ENCODE results near the gene LXN.

DNA sequence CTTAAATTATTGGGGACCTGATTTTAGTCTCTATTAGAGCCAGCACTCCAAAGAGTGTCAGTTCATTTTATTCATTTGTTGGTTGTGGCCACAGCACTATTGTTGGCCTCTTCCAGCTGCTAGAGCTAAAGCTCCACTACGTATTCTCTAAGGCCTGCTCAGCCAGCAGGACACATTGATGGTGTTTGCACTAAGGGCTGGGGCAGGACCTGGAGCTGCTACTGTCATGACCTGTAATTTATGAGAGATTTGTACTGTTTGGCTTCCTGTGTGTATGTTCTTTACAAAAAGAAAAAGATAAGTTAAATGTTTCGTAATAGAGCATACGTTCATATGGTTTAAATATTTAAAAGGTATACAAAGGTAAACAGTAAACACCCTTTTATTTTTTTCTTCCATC lies 20.0 kb downstream of the LXN start:
- TF ChIP-seq EZH2 (IDR thresholded peaks at IDR 0.05; ENCODE audit: low read length): no peak
- TF ChIP-seq, protein P1, sequence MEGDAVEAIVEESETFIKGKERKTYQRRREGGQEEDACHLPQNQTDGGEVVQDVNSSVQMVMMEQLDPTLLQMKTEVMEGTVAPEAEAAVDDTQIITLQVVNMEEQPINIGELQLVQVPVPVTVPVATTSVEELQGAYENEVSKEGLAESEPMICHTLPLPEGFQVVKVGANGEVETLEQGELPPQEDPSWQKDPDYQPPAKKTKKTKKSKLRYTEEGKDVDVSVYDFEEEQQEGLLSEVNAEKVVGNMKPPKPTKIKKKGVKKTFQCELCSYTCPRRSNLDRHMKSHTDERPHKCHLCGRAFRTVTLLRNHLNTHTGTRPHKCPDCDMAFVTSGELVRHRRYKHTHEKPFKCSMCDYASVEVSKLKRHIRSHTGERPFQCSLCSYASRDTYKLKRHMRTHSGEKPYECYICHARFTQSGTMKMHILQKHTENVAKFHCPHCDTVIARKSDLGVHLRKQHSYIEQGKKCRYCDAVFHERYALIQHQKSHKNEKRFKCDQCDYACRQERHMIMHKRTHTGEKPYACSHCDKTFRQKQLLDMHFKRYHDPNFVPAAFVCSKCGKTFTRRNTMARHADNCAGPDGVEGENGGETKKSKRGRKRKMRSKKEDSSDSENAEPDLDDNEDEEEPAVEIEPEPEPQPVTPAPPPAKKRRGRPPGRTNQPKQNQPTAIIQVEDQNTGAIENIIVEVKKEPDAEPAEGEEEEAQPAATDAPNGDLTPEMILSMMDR (optimal IDR thresholded peaks at IDR 0.05 in 1 of 3, IDR thresholded peaks at IDR 0.05 in 1 of 3, conservative IDR thresholded peaks at IDR 0.05 in 1 of 3; ENCODE audit: extremely low read depth in 1 of 3, insufficient read depth in 2 of 3, low read length in 3 of 3): no peak
